Measurements from ENCODE around the gene SIDT2. TPM values are rescaled to one million over a fixed set of nuclear protein-coding genes. Genes with fewer than 3 reads are reported as not detected.

SIDT2 gene
- total RNA-seq, 1 donor from 2014 or later = 45.4 TPM

GRCh38 chr11:117175781-117176180, 2.8 kb upstream of the SIDT2 start:
- no peak for TF ChIP-seq CTCF (IDR thresholded peaks at IDR 0.05)
- Histone ChIP-seq H3K4me1 (peaks cover 8 to 18% of the 10 kb centered on the region in 2 donors), H3K27ac (no peak overlapping the region), H3K4me3 (no peak overlapping the region), H3K27me3 (no peaks in the 10 kb centered on the region), H3K9me3 (no peaks in the 10 kb centered on the region), H3K36me3 (peaks cover 0 to 3% of the 10 kb centered on the region in 2 donors)
- intact Hi-C loops (cut with DNase I) = loop anchor here (5.0 to 10.0 kb wide), 2 partner anchors 139 to 1262 kb away; partner anchors contain the start of genes BACE1 and KMT2A
- DNase-seq (ENCODE audit: low spot score in 2 of 2) = no peak

GRCh38 chr11:117176186-117176585, 2.4 kb upstream of the SIDT2 start:
- no peak for DNase-seq (ENCODE audit: low spot score in 2 of 2)
- intact Hi-C loops (cut with DNase I) = loop anchor here (5.0 to 10.0 kb wide), 2 partner anchors 139 to 1261 kb away; partner anchors contain the start of genes BACE1 and KMT2A
- no peaks in the 10 kb centered on the region for H3K27me3 ChIP-seq
- H3K36me3 ChIP-seq = peaks cover 0 to 3% of the 10 kb centered on the region in 2 donors
- H3K4me3 ChIP-seq = no peak overlapping the region
- H3K27ac ChIP-seq = no peak overlapping the region
- H3K9me3 ChIP-seq = no peaks in the 10 kb centered on the region
- H3K4me1 ChIP-seq = peaks cover 12 to 22% of the 10 kb centered on the region in 2 donors
- no peak for TF ChIP-seq CTCF (IDR thresholded peaks at IDR 0.05)

GRCh38 chr11:117177534-117178209, 871 bp upstream of the SIDT2 start:
- DNase-seq (ENCODE audit: low spot score in 2 of 2) = no peak
- Histone ChIP-seq H3K4me3 (peak overlapping the region; percentile 84 to 97), H3K4me1 (peaks cover 14 to 28% of the 10 kb centered on the region in 2 donors), H3K36me3 (peaks cover 4 to 11% of the 10 kb centered on the region in 2 donors), H3K27ac (peak overlapping the region; percentile 98 to 99), H3K9me3 (no peaks in the 10 kb centered on the region), H3K27me3 (no peaks in the 10 kb centered on the region)
- TF ChIP-seq CTCF (IDR thresholded peaks at IDR 0.05) = no peak
- intact Hi-C loops (cut with DNase I) = loop anchor here (1.0 to 10.0 kb wide), 5 partner anchors 22 to 1260 kb away; partner anchors contain the start of genes BACE1, KMT2A, PAFAH1B2 and PCSK7

GRCh38 chr11:117179048-117179999, 781 bp downstream of the SIDT2 start:
- peak in 1 of 2 donors; percentile 74 for DNase-seq (ENCODE audit: low spot score in 2 of 2)
- H3K4me1 ChIP-seq = peaks cover 14 to 28% of the 10 kb centered on the region in 2 donors

More at GRCh38 chr11:117179048-117179999, 781 bp downstream of the SIDT2 start:
- Histone ChIP-seq H3K36me3 (peaks cover 16 to 25% of the 10 kb centered on the region in 2 donors), H3K27ac (peak overlapping the region; percentile 98 to 99), H3K9me3 (no peaks in the 10 kb centered on the region), H3K4me3 (peak overlapping the region; percentile 84 to 97), H3K27me3 (no peaks in the 10 kb centered on the region)
- intact Hi-C loops (cut with DNase I) = loop anchor here (2.0 to 10.0 kb wide), 3 partner anchors 53 to 1258 kb away; partner anchors contain the start of genes BACE1, KMT2A, PCSK7 and RNF214
- TF ChIP-seq CTCF (IDR thresholded peaks at IDR 0.05) = no peak

Data from ascending aorta (tissue), 2 donors.